Dermis blood vessel endothelial cell (primary cell): ENCODE results near the gene DHX30. TPM values are rescaled to one million over a fixed set of nuclear protein-coding genes. Genes with fewer than 3 reads are reported as not detected.
A peak's percentile ranks its signal among the peaks of the same experiment; 100 is the strongest.

Source experiments
- DNase-seq: peaks from one replicate; pipeline ENCODE4 v3.0.0; 2010
- total RNA-seq: library from RNA; depleted of rRNA; stranded (reverse); fragments of >200 nt; gene quantifications from 2 replicates; pipeline ENCODE4 v1.2.3, GENCODE V29; 2014

Gene DHX30
- total RNA-seq, 1 donor from 2014 or later = 79.3 TPM

DNA sequence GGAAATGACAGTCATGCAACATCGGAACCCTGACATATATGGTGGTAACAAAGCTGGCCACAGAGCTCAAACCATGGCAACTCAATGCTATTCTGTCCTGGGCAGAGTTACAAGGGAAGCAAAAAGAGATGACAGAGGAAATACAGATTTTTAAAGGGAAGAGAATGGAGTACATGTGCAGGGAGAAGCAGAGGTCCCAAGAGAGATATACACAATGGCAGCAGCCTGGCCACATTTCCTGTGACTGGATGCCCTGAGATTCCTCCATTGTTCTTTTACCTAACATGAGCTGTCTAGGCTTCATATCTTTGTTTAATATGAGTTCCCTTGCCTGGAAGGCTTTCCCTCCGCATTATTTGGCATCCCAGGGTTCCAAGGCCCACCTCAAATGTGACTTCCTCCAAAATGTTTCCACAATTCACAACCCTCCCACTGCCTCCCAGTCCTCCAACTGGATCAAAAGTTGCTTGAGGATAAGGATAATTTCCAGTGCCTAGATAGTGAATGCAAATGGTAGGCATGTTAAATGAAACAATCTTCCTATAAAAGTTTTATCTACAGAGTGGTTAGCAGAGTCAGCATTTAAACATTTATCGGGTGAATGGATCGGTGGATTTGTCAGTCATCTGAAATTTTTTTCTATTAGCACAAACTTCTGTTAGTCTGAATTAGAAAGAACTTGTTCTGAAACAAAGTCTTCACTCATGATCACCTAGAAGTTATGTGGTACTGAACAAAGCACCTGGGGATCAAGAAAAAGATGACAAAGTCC lies 86.2 kb downstream of the DHX30 start:
- peak; percentile 75 for DNase-seq

GRCh38 chr3:47890126-47890827 lies 87.3 kb downstream of the DHX30 start:
- no peak for DNase-seq

DNA sequence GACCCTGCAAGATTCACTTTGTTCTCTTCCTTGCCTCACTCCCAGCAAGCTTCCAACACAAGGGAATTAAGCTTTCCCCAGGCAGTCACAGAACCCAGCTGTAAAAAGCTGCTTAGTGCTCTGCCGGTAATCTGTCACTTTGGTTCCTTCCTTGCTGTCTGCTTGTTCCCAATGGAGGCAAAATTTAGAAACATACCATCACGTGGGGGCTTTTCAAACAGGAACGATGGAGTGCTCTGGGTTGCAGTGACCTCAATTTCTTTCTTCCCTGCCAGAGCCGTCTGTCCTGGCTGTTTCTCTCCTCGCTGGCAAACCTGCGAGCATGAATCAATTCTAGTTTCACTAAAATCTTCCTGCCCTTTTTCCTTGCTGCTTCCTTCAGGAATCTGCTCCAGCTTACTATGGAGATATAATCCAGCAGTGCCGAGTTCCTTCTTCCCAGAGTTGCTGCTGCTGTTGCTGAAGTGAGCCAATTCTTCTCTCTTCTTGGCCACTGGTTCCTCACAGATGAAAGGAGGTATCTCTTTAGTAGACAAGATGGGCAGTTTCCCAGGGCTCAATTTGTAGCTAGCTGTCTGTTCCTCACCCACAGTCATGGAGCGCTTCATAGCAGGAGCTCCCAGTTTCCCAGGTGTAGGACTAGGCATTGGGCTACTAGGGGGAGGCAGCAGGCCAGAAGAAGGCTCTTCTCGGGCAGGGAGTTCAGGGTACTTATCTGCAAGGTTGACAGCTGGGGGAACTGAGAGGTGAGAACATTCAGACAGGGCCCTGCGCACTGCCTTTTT lies 88.1 kb downstream of the DHX30 start:
- DNase-seq = no peak

DNA sequence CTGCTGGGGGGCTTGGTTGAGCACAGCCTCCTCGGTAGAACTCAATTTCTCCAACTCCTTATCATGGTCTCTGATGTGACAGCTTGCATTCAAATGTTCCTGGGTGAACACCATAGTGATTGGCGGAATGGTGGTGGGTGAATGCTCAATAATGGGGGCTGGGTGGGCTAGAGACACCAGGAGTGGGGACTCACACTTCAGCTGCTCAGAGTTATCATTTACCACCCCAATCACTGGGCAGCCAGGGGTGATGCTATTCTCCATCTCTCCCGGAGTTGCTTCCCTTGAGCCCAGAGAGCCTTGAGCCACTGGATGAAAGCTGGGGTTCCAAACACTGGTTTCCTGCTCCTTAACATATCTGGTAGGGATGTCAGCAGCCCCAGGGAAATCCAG lies 88.7 kb downstream of the DHX30 start:
- DNase-seq = no peak

GRCh38 chr3:47892286-47893040 lies 89.5 kb downstream of the DHX30 start:
- DNase-seq = no peak

DNA sequence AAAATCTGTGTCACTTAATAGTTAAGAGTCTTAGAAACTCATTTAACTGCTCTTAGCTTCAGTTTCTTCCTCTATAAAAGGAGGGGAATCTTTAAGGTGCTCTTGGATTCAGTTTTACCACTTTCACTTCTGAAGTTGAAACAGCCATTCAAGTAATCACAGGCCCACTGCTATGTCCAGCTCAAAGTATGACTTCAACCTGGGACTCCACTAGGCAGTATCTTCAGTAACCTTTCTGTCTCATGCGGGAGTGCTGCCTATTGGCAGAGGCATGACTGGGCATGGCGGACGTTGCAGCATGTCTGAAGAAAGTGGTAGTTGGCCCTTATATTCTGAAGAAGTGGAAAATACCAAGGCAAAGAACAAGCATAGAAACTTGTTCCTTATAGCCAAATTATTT lies 92.3 kb downstream of the DHX30 start:
- DNase-seq = no peak

GRCh38 chr3:47896736-47897135 lies 93.8 kb downstream of the DHX30 start:
- no peak for DNase-seq

DNA sequence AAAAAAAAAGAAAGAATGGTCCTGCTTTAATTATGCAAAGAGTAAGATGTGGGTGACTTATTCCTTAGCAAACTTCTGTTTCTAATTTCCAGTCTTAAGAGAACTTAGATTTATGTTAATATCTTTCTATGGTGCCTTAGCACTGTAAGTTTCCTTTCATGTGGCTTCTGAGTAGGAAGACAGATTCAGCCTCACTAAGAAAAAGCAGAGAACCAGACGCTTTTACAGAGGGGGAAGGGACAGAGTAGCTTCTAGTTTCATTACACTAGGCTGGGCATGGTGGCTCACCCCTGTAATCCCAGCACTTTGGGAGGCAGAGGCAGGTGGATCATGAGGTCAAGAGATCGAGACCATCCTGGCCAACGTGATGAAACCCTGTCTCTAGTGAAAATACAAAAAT lies 95.0 kb downstream of the DHX30 start:
- DNase-seq = no peak

DNA sequence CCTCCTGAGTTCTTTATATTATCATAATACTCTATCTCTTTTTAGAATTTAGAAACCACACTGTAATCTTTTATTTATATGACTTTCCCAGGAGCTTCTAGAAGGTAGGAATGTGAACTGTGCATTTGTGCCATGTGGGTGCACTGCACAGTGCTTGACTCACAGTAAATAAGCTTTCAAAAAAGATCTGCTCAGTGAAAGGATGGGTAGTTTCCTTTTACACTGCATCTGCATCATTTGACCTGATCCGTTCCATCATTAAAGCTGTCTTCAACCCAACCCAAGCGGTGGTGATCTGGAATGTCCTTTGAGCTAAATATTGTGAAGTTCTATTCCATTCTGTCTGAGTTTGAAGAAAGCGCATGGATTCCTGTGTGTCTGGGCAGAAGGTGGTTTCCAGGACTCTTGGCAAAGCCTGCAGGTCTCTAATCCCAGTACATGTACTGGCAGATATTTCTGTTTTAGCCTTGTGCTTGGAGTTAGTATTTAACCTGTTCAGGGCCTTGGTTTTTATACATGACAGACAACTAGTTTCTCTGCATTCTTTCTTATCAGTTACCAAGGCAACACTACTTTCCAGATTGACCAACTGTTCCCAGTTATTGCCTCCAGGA lies 96.7 kb downstream of the DHX30 start:
- DNase-seq = no peak

Other genes with a start within 250 kb of the DHX30 start
- 0.51 and 0.79 TPM in 2 replicates for gene CSPG5, start 224.3 kb upstream of the DHX30 start, total RNA-seq
- gene SMARCC1, start 21.2 kb upstream of the DHX30 start, total RNA-seq = 35.6 and 41.3 TPM in 2 replicates
- gene MAP4, start 213.3 kb downstream of the DHX30 start, total RNA-seq = 63.8 and 121 TPM in 2 replicates